ENCODE measurements around the gene RGS12.

The RGS12 gene

GRCh38 chr4:3267576-3268394, 25.0 kb upstream of the RGS12 start:
- TF ChIP-seq POLR2AphosphoS5 (IDR thresholded peaks at IDR 0.05; ENCODE audit: low read depth, low read length): no peak
- no peak for TF ChIP-seq POLR2A (IDR thresholded peaks at IDR 0.05; ENCODE audit: low read depth, low read length)
- no peak for TF ChIP-seq TAF1 (IDR thresholded peaks at IDR 0.05; ENCODE audit: borderline replicate concordance, low read depth, low read length)
- DNase-seq (ENCODE audit: insufficient read length) (no peak), FAIRE-seq (no peak)

DNA sequence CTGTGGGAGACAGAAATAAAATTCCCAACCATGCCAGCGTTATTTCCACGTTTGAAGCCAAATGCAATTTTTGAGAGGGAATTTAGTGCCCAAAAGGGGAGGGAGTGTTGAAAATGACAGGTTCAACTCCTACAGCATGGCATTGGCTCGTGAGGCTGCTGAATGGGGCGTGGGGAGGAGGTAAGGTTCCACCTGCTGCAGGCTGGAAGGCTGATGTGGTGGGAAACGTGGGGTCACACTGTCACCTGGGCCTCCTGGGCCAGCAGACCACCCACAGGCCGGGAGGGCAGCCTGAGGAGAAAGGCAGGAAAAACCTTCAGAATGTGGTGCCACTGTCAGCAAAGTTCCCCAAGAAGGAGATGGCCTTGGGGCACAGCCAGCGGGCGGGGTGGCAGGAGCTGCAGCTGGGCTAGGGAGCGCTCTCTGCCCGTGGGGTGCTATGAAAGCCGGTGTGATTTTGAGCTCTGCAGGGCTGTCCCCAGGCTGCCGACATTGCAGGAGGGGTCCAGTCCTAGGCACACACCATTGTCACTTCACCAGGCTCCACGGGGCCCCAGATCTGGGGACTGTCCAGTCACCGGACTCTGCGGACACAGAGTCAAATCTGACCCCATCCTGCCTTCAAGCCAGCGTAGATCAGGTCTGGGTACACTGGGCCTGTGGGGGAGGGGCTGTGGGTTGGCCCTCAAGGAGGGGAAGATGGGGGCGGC, 24.3 kb upstream of the RGS12 start:
- no peak for DNase-seq (ENCODE audit: insufficient read length)
- FAIRE-seq: no peak
- no peak for TF ChIP-seq POLR2A (IDR thresholded peaks at IDR 0.05; ENCODE audit: low read depth, low read length)
- TF ChIP-seq POLR2AphosphoS5 (IDR thresholded peaks at IDR 0.05; ENCODE audit: low read depth, low read length): no peak
- no peak for TF ChIP-seq TAF1 (IDR thresholded peaks at IDR 0.05; ENCODE audit: borderline replicate concordance, low read depth, low read length)

DNA sequence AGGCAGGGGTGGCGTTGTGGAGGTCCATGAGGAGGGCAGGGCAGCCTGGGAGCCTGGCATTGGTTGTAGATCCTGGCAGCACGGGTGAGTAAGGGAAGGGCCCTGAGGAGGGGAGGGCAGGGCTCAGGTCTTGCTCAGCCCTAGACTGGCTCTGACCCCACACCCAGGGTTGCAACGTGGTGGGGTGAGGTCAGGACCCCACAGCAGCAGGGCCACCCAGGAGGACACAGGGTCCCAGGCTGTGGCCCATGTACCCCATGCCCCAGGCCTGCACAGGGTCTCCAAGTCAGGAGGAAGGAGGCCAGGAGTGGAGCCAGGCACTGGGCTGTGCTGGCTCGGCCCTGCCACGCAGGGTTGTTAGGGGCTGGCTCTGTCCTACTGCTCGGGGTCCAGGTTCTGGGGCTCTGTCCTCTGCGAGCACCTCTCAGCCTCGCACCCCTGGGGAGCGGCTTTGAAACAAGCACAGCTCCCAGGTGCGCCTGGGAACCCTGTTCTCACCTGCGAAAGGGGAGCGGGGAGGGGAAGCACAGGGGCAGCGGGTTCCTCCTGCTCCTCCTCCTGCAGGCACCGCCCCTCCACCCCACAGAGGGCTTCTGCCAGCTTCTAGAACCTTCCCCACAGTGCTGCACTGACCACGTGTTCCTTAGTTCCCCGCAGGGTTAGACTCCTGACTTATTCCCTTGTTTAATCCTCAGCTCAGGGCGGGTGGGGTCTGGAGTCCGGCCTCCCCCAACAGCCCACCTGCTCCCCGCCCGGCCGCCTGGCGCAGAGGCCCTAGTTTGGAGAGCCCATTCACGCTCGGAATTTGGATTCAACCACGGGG, 23.5 kb upstream of the RGS12 start:
- TF ChIP-seq POLR2AphosphoS5 (IDR thresholded peaks at IDR 0.05; ENCODE audit: low read depth, low read length) (no peak), POLR2A (IDR thresholded peaks at IDR 0.05; ENCODE audit: low read depth, low read length) (no peak), TAF1 (IDR thresholded peaks at IDR 0.05; ENCODE audit: borderline replicate concordance, low read depth, low read length) (no peak)
- FAIRE-seq (no peak), DNase-seq (ENCODE audit: insufficient read length) (no peak)

GRCh38 chr4:3269991-3270611, 22.7 kb upstream of the RGS12 start:
- FAIRE-seq (no peak), DNase-seq (ENCODE audit: insufficient read length) (no peak)
- TF ChIP-seq POLR2A (IDR thresholded peaks at IDR 0.05; ENCODE audit: low read depth, low read length) (no peak), POLR2AphosphoS5 (IDR thresholded peaks at IDR 0.05; ENCODE audit: low read depth, low read length) (no peak), TAF1 (IDR thresholded peaks at IDR 0.05; ENCODE audit: borderline replicate concordance, low read depth, low read length) (no peak)

- TF ChIP-seq TAF1 (IDR thresholded peaks at IDR 0.05; ENCODE audit: borderline replicate concordance, low read depth, low read length) (no peak), POLR2A (IDR thresholded peaks at IDR 0.05; ENCODE audit: low read depth, low read length) (no peak), POLR2AphosphoS5 (IDR thresholded peaks at IDR 0.05; ENCODE audit: low read depth, low read length) (no peak)
- FAIRE-seq (no peak), DNase-seq (ENCODE audit: insufficient read length) (no peak)
Measured at GRCh38 chr4:3271131-3271530, 21.7 kb upstream of the RGS12 start.

- no peak for DNase-seq (ENCODE audit: insufficient read length)
- FAIRE-seq: no peak
Measured at GRCh38 chr4:3276986-3277385, 15.8 kb upstream of the RGS12 start.

GRCh38 chr4:3280466-3280865, 12.4 kb upstream of the RGS12 start:
- no peak for TF ChIP-seq POLR2A (IDR thresholded peaks at IDR 0.05; ENCODE audit: low read depth, low read length)
- no peak for TF ChIP-seq TAF1 (IDR thresholded peaks at IDR 0.05; ENCODE audit: borderline replicate concordance, low read depth, low read length)
- no peak for TF ChIP-seq POLR2AphosphoS5 (IDR thresholded peaks at IDR 0.05; ENCODE audit: low read depth, low read length)
- no peak for DNase-seq (ENCODE audit: insufficient read length)
- no peak for FAIRE-seq

More at GRCh38 chr4:3276986-3277385, 15.8 kb upstream of the RGS12 start:
- TF ChIP-seq TAF1 (IDR thresholded peaks at IDR 0.05; ENCODE audit: borderline replicate concordance, low read depth, low read length) (no peak), POLR2A (IDR thresholded peaks at IDR 0.05; ENCODE audit: low read depth, low read length) (no peak), POLR2AphosphoS5 (IDR thresholded peaks at IDR 0.05; ENCODE audit: low read depth, low read length) (no peak)

DNA sequence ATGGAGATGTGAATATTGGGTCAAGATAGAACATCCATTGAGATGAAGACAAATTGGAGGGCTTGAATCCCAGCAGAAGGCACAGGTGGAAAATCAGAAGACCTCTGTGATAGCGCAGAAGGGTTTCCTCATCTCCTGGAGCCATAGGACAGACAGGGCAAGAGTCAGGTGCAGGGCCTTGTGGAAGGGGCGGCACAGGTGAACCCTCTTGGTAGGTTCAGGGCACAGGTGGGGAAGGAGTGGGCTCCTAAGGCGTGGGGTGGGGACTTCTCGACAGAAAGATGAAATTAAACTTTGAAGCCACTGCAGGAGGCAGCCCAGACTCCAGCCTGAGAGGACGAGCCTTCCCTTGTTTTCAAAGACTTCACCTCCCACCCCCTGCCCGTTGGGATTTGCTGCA, 9.3 kb upstream of the RGS12 start:
- DNase-seq (ENCODE audit: insufficient read length) (no peak), FAIRE-seq (no peak)
- no peak for TF ChIP-seq POLR2A (IDR thresholded peaks at IDR 0.05; ENCODE audit: low read depth, low read length)
- no peak for TF ChIP-seq TAF1 (IDR thresholded peaks at IDR 0.05; ENCODE audit: borderline replicate concordance, low read depth, low read length)
- no peak for TF ChIP-seq POLR2AphosphoS5 (IDR thresholded peaks at IDR 0.05; ENCODE audit: low read depth, low read length)

GRCh38 chr4:3283916-3284315, 8.9 kb upstream of the RGS12 start:
- TF ChIP-seq TAF1 (IDR thresholded peaks at IDR 0.05; ENCODE audit: borderline replicate concordance, low read depth, low read length) (no peak), POLR2A (IDR thresholded peaks at IDR 0.05; ENCODE audit: low read depth, low read length) (no peak), POLR2AphosphoS5 (IDR thresholded peaks at IDR 0.05; ENCODE audit: low read depth, low read length) (no peak)
- DNase-seq (ENCODE audit: insufficient read length): no peak
- no peak for FAIRE-seq

DNA sequence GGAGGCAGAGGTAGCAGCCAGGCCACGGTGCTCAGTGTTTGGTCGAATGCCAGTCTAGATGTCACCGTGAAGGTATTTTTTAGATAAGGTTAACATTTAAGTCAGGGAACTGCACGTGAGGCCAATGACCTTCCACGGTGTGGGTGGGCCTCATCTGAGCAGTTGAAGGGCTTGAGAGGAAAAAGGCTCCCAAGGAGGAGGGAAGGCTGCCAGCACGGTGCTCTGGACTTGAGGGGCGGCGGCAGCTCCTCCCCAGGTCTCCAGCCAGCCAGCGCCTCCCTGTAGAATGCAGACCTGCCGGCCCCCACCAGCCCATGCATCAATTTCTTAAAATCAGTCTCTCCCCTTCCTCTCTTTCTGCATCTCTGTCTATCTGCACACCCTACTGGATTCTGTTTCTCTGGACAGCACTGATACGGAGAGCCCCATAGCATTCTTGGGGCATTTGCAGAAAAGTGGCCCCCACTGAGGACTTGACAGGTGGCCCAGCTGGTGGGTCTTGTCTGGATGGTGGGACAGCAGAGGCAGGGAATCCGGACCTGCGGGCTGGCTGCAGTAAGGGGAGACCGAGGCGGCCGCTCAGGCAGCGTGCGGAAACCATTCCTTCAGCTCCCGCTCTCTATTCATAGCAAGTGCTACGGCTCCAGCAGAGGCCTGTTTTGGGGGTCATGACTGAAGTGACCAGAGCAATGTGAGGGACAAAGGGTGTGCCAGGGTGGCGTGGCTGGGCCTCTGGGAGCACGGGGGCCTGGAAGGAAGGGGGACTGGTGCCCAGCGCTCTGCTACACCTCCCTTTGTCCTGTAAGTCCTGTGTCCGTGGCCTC, 7.9 kb upstream of the RGS12 start:
- no peak for DNase-seq (ENCODE audit: insufficient read length)
- TF ChIP-seq POLR2A (IDR thresholded peaks at IDR 0.05; ENCODE audit: low read depth, low read length) (no peak), TAF1 (IDR thresholded peaks at IDR 0.05; ENCODE audit: borderline replicate concordance, low read depth, low read length) (no peak), POLR2AphosphoS5 (IDR thresholded peaks at IDR 0.05; ENCODE audit: low read depth, low read length) (no peak)

More for the DNA sequence above, 7.9 kb upstream of the RGS12 start:
- no peak for FAIRE-seq
